Body of pancreas (tissue), 4 donors: ENCODE measurements around the gene NT5DC3.

Experiments
- CTCF ChIP-seq, 7 experiments: fragments of 450-650 bp in 4 of 7; fragments of 200-600 bp in 3 of 7; sonication (generic) in 3 of 7; IDR thresholded peaks; one replicate each; pipeline ENCODE4 v1.5.1; 2016 to 2019; ENCODE audit warnings: antibody characterized with exemption in 7 of 7
- POLR2A ChIP-seq, 3 donors: fragments of 450-650 bp; IDR thresholded peaks; one replicate each; pipeline ENCODE4 v1.6.1; 2016; ENCODE audit warnings: antibody characterized with exemption in 3 of 3, mild to moderate bottlenecking in 2 of 3

- TF ChIP-seq POLR2A (IDR thresholded peaks at IDR 0.05) (no peak), CTCF (IDR thresholded peaks at IDR 0.05) (no peak)
Measured at GRCh38 chr12:103877288-103877687, 36.3 kb upstream of the NT5DC3 start.
